T-cell (primary cell): ENCODE measurements around the gene NTM. TPM values are rescaled to one million over a fixed set of nuclear protein-coding genes. Genes with fewer than 3 reads are reported as not detected.
"Not testable (repeated sequence)": the region's sequence is repeated elsewhere in the genome, so short reads cannot be mapped to it uniquely, and the experiment has no call there.

Experiments
- ATAC-seq, 4 experiments: fragments of 200-7000 bp in 3 of 4; fragments of 150-1000 bp in 1 of 4; cut with Tn5 transposase; replicated peaks in 1 of 4; 1 replicate in 3 of 4; 2 replicates in 1 of 4; pipeline ENCODE4 v1.10.0; 2021; ENCODE audit warnings: moderate library complexity in 3 of 4, mild to moderate bottlenecking in 2 of 4, moderate number of reproducible peaks in 1 of 4
- CTCF ChIA-PET, 2 donors: fragments of 300-600 bp; sonication (Branson Sonifier 250); formaldehyde crosslinking; loops; one replicate each; lab custom pipeline; 2022; ENCODE audit warnings: antibody characterized with exemption in 2 of 2; lab: Charles Lee
- POLR2A ChIA-PET, 2 donors: fragments of 300-600 bp; sonication (Branson Sonifier 250); formaldehyde crosslinking; loops; one replicate each; lab custom pipeline; 2022; ENCODE audit warnings: antibody characterized with exemption in 2 of 2; lab: Charles Lee
- DNase-seq, 35 experiments: peaks; one replicate each; pipeline versions ENCODE4 v3.0.0 to v3.0.0-alpha.2; 2013 to 2023
- H3K27ac ChIP-seq: one replicate; pipeline ENCODE4 v1.5.1; 2013; ENCODE audit warnings: low read length
- H3K27me3 ChIP-seq, 2 experiments: replicated peaks in 1 of 2; 1 replicate in 1 of 2; 2 replicates in 1 of 2; pipeline versions ENCODE4 v1.6.1 to v1.7.0; 2013; ENCODE audit warnings: low read length in 1 of 2, mixed read lengths in 1 of 2; ENCODE audit not compliant: control insufficient read depth in 2 of 2, insufficient read depth in 2 of 2; ENCODE audit errors: extremely low read depth in 1 of 2
- H3K36me3 ChIP-seq, 2 donors: 1 replicate in 1 of 2; 2 replicates in 1 of 2; pipeline versions ENCODE4 v1.6.1 to v1.7.0; 2013; ENCODE audit warnings: low read length in 1 of 2; ENCODE audit not compliant: control insufficient read depth in 2 of 2, insufficient read depth in 1 of 2; ENCODE audit errors: extremely low read depth in 1 of 2
- H3K4me1 ChIP-seq, 2 experiments: 1 replicate in 1 of 2; 2 replicates in 1 of 2; pipeline versions ENCODE4 v1.6.1 to v1.7.0; 2013; ENCODE audit warnings: low read length in 2 of 2, mixed read lengths in 1 of 2; ENCODE audit not compliant: insufficient read depth in 2 of 2, control insufficient read depth in 1 of 2; ENCODE audit errors: extremely low read depth in 1 of 2
- H3K4me3 ChIP-seq, 2 donors: 1 replicate in 1 of 2; 2 replicates in 1 of 2; pipeline versions ENCODE4 v1.5.1 to v1.7.0; 2013; ENCODE audit warnings: mild to moderate bottlenecking in 2 of 2, low read length in 1 of 2, moderate library complexity in 1 of 2; ENCODE audit not compliant: control insufficient read depth in 1 of 2; ENCODE audit errors: extremely low read depth in 1 of 2
- H3K9me3 ChIP-seq: 2 replicates; pipeline ENCODE4 v1.7.0; 2013
- H3K27ac Mint-ChIP-seq, 2 donors: one replicate each; pipeline ENCODE4 v1.8.0; 2020 to 2021; ENCODE audit warnings: mild to moderate bottlenecking in 2 of 2, mixed read lengths in 2 of 2
- H3K27me3 Mint-ChIP-seq, 2 donors: one replicate each; pipeline ENCODE4 v1.8.0; 2021 to 2022; ENCODE audit warnings: mixed read lengths in 2 of 2
- H3K36me3 Mint-ChIP-seq: one replicate; pipeline ENCODE4 v1.8.0; 2021; ENCODE audit warnings: mixed read lengths
- H3K4me1 Mint-ChIP-seq, 3 donors: one replicate each; pipeline ENCODE4 v1.8.0; 2020 to 2022; ENCODE audit warnings: mixed read lengths in 3 of 3, mild to moderate bottlenecking in 1 of 3
- H3K4me3 Mint-ChIP-seq, 3 donors: one replicate each; pipeline ENCODE4 v1.8.0; 2020 to 2022; ENCODE audit warnings: mild to moderate bottlenecking in 3 of 3, mixed read lengths in 3 of 3, moderate library complexity in 3 of 3
- H3K9me3 Mint-ChIP-seq, 3 donors: one replicate each; pipeline ENCODE4 v1.8.0; 2020 to 2022; ENCODE audit warnings: mixed read lengths in 3 of 3
- WGBS: methylation state at CpG from one replicate; pipeline ENCODE4 v1.1.5; 2013; ENCODE audit warnings: missing lambda C conversion rate; ENCODE audit not compliant: insufficient coverage; 5-methylcytosine and 5-hydroxymethylcytosine counted together
- total RNA-seq, 35 experiments: library from RNA in 6 of 35; stranded (reverse) in 6 of 35; fragments of 120-200 nt in 1 of 35; gene quantifications; one replicate each; pipeline versions ENCODE4 v1.2.1 to v1.2.4 and lab custom pipeline; 2013 to 2026

The NTM gene
- total RNA-seq, 5 donors from 2014 or later (not counting 1 experiment from before 2014, with no cell fraction given) = not detected

DNA sequence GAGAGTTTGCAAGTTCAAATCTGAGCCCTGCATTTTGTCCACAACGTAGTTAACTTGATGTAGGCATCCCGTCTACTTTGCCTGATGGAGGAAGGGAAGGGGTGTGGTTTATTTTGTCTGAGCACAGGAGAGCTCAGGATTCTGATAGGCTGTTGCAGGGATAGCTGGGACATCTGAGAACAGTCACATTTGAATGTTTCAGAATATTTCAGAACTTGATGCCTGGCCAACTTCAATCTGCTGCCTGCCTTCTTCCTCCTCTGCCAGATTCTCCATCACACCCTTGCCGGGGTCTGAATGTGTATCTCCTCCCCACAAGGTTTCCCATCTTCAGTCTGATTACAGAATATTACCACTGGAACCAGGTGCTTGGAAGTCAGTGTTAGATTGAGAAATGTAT lies 51.6 kb downstream of the NTM start:
- no peak for ATAC-seq
- no peaks in the 10 kb centered on the region for H3K9me3 ChIP-seq
- no peak overlapping the region for H3K27ac ChIP-seq
- POLR2A ChIA-PET = no interaction called here
- Mint-ChIP-seq H3K27ac (no peak overlapping the region), H3K9me3 (peaks cover 0 to 4% (median 3%) of the 10 kb centered on the region in 3 donors), H3K36me3 (no peaks in the 10 kb centered on the region), H3K27me3 (no peaks in the 10 kb centered on the region), H3K4me3 (no peak overlapping the region), H3K4me1 (no peaks in the 10 kb centered on the region)
- CTCF ChIA-PET = no interaction called here
- WGBS = 56% methylated on average over 2 of the region's 3 CpGs
- H3K4me1 ChIP-seq = no peaks in the 10 kb centered on the region
- no peaks in the 10 kb centered on the region for H3K27me3 ChIP-seq
- H3K36me3 ChIP-seq = no peaks in the 10 kb centered on the region
- H3K4me3 ChIP-seq = no peak overlapping the region
- no peak for DNase-seq

DNA sequence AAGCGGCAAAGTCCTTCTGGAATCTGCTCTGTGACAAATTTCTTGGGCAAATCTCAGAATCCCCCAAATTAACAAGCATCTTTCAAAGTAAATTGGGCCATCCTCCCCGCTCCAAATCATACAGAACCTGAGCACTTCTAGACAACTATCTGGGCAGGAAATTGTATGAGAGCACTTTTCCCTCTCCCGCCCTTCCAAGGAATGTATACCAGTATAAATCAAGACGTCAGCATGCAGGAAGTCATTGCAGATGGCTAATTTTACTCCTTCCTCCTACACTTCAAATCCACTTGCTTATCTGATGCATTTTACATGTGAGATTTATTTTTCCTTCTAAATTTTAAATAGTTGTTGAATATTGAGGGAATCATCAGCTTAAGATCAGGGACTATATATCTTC lies 52.1 kb downstream of the NTM start:
- no peaks in the 10 kb centered on the region for H3K27me3 Mint-ChIP-seq
- CTCF ChIA-PET = no interaction called here
- no peak overlapping the region for H3K4me3 Mint-ChIP-seq
- no peaks in the 10 kb centered on the region for H3K27me3 ChIP-seq
- DNase-seq = no peak
- no peak overlapping the region for H3K27ac ChIP-seq
- no peaks in the 10 kb centered on the region for H3K4me1 ChIP-seq
- peaks cover 0 to 4% (median 3%) of the 10 kb centered on the region in 3 donors for H3K9me3 Mint-ChIP-seq
- no peaks in the 10 kb centered on the region for H3K36me3 Mint-ChIP-seq
- 57% methylated on average over 2 of the region's 4 CpGs for WGBS
- H3K4me1 Mint-ChIP-seq = no peaks in the 10 kb centered on the region
- POLR2A ChIA-PET = no interaction called here
- ATAC-seq = no peak
- no peak overlapping the region for H3K27ac Mint-ChIP-seq
- no peaks in the 10 kb centered on the region for H3K36me3 ChIP-seq
- H3K4me3 ChIP-seq = no peak overlapping the region
- H3K9me3 ChIP-seq = no peaks in the 10 kb centered on the region

DNA sequence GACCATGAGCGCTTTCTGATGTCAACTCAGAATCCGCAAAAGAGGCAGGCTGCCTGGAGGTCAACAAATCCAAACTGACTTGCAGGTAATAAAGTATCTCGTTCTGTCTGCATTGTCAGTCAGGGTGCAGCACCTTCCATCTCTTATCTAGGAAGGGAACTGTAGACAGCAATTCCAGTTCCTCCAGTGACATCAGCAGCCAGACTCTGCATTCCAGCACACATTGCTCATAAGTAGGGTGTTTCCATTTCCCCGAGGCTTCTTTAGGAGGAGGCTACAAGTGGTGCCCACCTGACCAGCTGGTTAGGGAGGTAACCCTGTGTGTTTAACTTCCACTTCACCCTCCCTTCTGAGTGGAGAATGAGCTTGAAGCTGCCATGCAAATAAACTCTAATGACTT lies 53.3 kb downstream of the NTM start:
- Mint-ChIP-seq H3K27ac (no peak overlapping the region), H3K36me3 (no peaks in the 10 kb centered on the region), H3K27me3 (peaks cover 0 to 3% of the 10 kb centered on the region in 2 donors), H3K4me3 (no peak overlapping the region), H3K9me3 (peaks cover 3 to 7% (median 4%) of the 10 kb centered on the region in 3 donors), H3K4me1 (no peaks in the 10 kb centered on the region)
- no peak overlapping the region for H3K4me3 ChIP-seq
- ChIA-PET POLR2A (no interaction called here), CTCF (no interaction called here)
- no peak for DNase-seq
- 80% methylated on average over 1 of the region's 4 CpGs for WGBS
- H3K36me3 ChIP-seq = no peaks in the 10 kb centered on the region
- ATAC-seq = no peak
- no peaks in the 10 kb centered on the region for H3K27me3 ChIP-seq
- no peaks in the 10 kb centered on the region for H3K9me3 ChIP-seq
- H3K4me1 ChIP-seq = no peaks in the 10 kb centered on the region
- no peak overlapping the region for H3K27ac ChIP-seq

DNA sequence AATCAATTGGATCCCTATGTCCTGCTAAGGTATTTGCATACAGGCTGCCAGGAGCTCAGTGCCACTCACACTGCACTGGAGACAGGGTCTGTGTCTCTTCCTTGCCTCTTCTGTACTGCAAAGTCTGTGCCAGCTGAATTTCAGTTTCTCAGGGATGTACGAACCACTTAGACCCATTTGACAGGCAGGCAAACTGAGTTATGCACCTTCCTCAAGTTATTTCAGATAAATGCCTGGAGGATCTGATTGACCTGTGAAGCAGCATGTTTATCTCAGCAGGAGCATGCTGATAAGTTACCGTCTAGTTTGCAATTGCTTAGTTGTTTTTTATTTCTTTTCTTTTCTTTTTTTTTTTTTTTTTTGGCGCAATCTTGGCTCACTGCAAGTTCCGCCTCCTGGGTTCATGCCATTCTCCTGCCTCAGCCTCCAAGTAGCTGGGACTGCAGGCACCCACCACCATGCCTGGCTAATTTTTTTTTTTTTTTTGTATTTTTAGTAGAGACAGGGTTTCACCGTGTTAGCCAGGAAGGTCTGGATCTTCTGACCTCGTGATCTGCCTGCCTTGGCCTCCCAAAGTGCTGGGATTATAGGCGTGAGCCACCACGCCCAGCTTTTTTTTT lies 54.0 kb downstream of the NTM start:
- H3K36me3 Mint-ChIP-seq, POLR2A ChIA-PET: not testable (repeated sequence)

DNA sequence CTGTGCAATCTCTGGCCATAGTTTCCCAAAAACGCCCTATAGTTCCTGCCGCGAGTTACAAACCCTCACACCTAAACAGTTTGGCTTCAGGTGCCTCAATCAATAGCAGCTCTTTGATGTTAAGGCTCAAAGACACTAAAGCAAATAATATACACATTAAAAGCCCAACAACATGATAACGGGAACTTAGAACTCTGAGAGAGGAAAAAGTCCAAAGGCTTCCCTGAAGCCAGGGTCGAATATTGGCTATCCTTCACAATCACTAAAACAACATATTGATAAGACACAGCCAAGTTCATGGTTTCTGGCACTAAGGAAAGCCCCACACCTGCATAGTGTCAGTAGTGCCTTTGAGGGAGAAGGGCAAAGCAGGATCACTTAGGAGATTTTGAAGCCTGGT lies 54.9 kb downstream of the NTM start:
- ChIA-PET POLR2A (no interaction called here), CTCF (no interaction called here)
- Mint-ChIP-seq H3K4me3 (no peak overlapping the region), H3K4me1 (no peaks in the 10 kb centered on the region), H3K27ac (no peak overlapping the region), H3K27me3 (peaks cover 0 to 3% of the 10 kb centered on the region in 2 donors), H3K36me3 (no peaks in the 10 kb centered on the region), H3K9me3 (peaks cover 3 to 4% (median 4%) of the 10 kb centered on the region in 3 donors)
- 80% methylated on average over 3 of the region's 5 CpGs for WGBS
- no peak for DNase-seq
- Histone ChIP-seq H3K4me1 (no peaks in the 10 kb centered on the region), H3K36me3 (no peaks in the 10 kb centered on the region), H3K4me3 (no peak overlapping the region), H3K27me3 (no peaks in the 10 kb centered on the region), H3K27ac (no peak overlapping the region), H3K9me3 (no peaks in the 10 kb centered on the region)
- ATAC-seq = no peak

More for the DNA sequence above, 54.0 kb downstream of the NTM start:
- H3K9me3 Mint-ChIP-seq, H3K9me3 ChIP-seq, DNase-seq, H3K36me3 ChIP-seq, H3K27me3 Mint-ChIP-seq, H3K4me1 Mint-ChIP-seq, ATAC-seq, H3K27ac Mint-ChIP-seq, H3K27me3 ChIP-seq, H3K27ac ChIP-seq, H3K4me1 ChIP-seq, H3K4me3 Mint-ChIP-seq, CTCF ChIA-PET, H3K4me3 ChIP-seq: not testable (repeated sequence)
- WGBS = 78% methylated on average over 1 of the region's 8 CpGs

DNA sequence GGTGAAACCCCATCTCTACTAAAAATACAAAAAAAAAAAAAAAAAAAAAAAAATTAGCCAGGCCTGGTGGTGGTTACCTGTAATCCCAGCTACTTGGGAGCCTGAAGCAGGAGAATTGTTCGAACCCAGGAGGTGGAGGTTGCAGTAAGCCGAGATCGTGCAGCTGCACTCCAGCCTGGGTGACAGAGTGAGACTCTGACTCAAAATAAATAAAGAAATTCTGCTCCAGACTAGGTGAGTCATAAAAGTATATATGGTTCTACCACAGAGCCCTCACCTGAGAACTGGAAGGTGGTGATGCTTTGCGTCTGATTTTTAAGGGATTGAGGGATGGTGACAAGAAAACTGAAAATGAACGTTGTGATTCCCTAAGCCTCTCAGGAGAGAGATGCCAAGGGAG lies 58.4 kb downstream of the NTM start:
- Mint-ChIP-seq H3K4me3 (no peak overlapping the region), H3K36me3 (no peaks in the 10 kb centered on the region), H3K9me3 (peaks cover 4% of the 10 kb centered on the region in 3 donors), H3K27me3 (peaks cover 0 to 3% of the 10 kb centered on the region in 2 donors), H3K4me1 (no peaks in the 10 kb centered on the region), H3K27ac (no peak overlapping the region)
- Histone ChIP-seq H3K27ac (no peak overlapping the region), H3K4me3 (no peak overlapping the region), H3K27me3 (no peaks in the 10 kb centered on the region), H3K4me1 (no peaks in the 10 kb centered on the region), H3K36me3 (no peaks in the 10 kb centered on the region), H3K9me3 (no peaks in the 10 kb centered on the region)
- DNase-seq = no peak
- CTCF ChIA-PET = no interaction called here
- no peak for ATAC-seq
- WGBS = 90% methylated on average over 4 of the region's 5 CpGs
- POLR2A ChIA-PET = no interaction called here
